IPS-20b (cell line): ENCODE data around the gene ZNF777.

Source experiments
- H3K27ac ChIP-seq: one replicate; pipeline ENCODE4 v1.5.1; 2013; ENCODE audit warnings: low read length
- H3K27me3 ChIP-seq: 2 replicates; pipeline ENCODE4 v1.6.1; 2013; ENCODE audit warnings: mild to moderate bottlenecking, low read length, inconsistent platforms; ENCODE audit not compliant: insufficient read depth
- H3K36me3 ChIP-seq: 2 replicates; pipeline ENCODE4 v1.6.1; 2013; ENCODE audit warnings: low read depth, mild to moderate bottlenecking, inconsistent platforms, low read length, moderate library complexity; ENCODE audit not compliant: insufficient read depth
- H3K4me1 ChIP-seq: 2 replicates; pipeline ENCODE4 v1.6.1; 2013; ENCODE audit warnings: mild to moderate bottlenecking, control low read depth, inconsistent platforms, low read length, moderate library complexity; ENCODE audit not compliant: insufficient read depth
- H3K4me3 ChIP-seq: 2 replicates; pipeline ENCODE4 v1.5.1; 2013; ENCODE audit warnings: mild to moderate bottlenecking, low read length, inconsistent platforms
- H3K9ac ChIP-seq: 2 replicates; pipeline ENCODE4 v1.6.1; 2013; ENCODE audit warnings: low read depth, mild to moderate bottlenecking, inconsistent platforms, low read length, moderate library complexity
- H3K9me3 ChIP-seq: 2 replicates; pipeline ENCODE4 v1.6.1; 2013; ENCODE audit warnings: mild to moderate bottlenecking, low read depth, low read length, inconsistent platforms; ENCODE audit not compliant: insufficient read depth

ZNF777 gene

DNA sequence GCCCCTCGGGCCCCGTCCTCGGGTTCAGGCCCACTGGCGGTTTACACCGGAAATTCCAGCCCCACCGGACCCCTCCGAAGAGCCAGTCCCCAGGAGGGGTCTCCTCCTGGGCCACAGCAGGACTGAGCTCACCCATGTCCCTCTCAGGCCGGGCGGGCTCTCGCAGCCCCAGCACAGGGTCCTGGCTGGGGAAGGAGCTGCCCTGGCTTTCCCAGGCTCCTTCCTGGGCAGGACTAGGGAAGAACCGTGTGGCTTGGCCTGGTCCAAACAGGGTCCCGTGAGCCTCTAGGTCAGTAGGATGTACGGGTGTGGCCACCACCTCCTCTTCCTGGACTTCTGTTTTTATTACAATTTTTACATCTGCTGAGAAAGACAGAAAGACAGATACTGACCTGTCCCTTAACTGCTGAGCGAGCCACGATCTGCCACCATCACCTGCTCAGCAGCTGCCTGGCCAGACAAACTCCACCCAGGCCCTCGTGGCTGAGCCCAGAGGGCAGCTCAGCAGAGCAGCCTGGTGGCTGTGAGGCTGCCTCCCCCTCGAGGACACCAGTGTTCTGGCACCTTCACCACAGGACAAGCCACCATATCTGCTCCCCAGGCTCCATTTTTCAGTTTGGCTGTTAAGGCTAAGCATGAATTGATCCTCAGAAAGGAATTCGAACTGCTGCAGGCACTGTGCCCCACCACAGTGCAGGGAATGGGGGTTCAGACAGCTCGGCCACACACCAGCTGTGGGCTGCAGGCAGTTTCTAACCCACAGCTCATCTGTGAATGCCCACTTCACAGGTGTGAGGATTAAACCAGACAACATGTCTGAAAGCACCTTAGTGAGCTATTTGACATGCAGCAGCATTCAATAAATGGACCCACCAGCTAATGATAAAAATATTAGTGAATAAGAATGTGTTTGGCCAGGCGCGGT is 14.5 kb upstream of the ZNF777 start:
- Histone ChIP-seq H3K9me3 (peaks cover 9% of the 10 kb centered on the region), H3K27ac (no peak overlapping the region), H3K4me1 (peaks cover 3% of the 10 kb centered on the region; the same call in 1 of the 2 replicates), H3K9ac (no peak overlapping the region), H3K4me3 (no peak overlapping the region), H3K36me3 (peaks cover 31% of the 10 kb centered on the region), H3K27me3 (no peaks in the 10 kb centered on the region)

DNA sequence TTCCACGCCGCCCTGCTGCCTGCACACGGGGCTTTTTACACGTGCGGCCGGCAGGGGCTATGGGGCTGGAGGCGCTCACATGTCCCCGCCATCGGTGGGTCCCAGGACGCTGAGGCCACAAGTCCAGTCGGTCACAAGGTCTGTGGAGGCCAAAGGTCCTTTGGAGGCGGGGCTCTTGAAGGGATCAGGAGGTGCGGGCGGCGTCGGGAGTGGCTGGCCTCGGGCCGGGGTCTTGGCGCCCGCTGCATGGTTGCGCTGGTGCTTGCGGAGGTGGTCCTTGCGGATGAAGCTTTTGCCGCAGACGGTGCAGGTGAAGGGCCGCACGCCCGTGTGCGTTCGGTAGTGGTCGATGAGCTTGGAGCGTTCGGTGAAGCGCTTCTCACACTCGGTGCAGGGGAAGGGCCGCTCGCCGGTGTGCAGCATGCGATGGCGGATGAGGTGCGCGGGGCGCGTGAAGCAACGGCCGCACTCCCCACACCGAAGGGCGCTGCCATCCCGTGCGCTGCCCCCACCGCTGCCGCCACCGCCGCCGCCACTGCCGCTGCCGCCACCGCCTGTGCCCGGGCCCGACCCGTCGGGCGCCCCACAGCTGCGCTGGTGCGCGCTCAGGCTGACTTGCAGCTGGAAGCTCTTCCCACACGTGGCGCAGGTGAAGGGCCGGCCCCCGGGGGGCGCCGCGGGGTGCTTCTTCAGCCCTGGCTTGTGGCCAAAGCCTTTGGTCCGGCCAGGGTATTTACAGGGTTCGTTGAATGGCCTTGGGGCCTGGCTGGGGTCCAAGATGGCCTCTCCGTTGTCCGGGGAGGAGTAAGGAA is 13.7 kb upstream of the ZNF777 start:
- H3K9ac ChIP-seq = no peak overlapping the region
- peaks cover 9% of the 10 kb centered on the region for H3K9me3 ChIP-seq
- H3K4me1 ChIP-seq = peaks cover 3% of the 10 kb centered on the region; the same call in 1 of the 2 replicates
- H3K36me3 ChIP-seq = peaks cover 29% of the 10 kb centered on the region
- H3K27me3 ChIP-seq = no peaks in the 10 kb centered on the region
- no peak overlapping the region for H3K27ac ChIP-seq
- no peak overlapping the region for H3K4me3 ChIP-seq

DNA sequence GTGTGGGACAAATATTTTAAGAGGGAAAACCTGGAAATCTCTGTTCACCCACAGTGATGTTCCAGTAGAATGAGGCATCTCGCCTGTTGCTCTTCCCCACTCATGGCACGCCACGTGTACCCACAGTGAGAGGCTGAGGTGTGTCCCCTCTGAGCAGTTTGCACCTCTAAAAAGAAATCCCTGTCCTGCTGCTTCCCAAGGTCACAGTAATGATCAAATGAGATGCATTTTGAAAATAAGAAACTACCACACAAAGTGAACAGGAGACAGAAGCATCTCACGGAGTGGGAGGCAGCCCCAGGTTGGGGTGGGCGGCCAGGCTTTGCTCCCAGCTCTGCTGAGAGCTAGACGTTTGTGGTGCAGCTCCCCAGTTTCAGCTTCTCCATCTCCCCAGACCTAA is 12.4 kb upstream of the ZNF777 start:
- Histone ChIP-seq H3K4me1 (peaks cover 2% of the 10 kb centered on the region; the same call in 1 of the 2 replicates), H3K27me3 (no peaks in the 10 kb centered on the region), H3K4me3 (no peak overlapping the region), H3K9ac (no peak overlapping the region), H3K36me3 (peaks cover 26% of the 10 kb centered on the region), H3K9me3 (no peaks in the 10 kb centered on the region), H3K27ac (no peak overlapping the region)

DNA sequence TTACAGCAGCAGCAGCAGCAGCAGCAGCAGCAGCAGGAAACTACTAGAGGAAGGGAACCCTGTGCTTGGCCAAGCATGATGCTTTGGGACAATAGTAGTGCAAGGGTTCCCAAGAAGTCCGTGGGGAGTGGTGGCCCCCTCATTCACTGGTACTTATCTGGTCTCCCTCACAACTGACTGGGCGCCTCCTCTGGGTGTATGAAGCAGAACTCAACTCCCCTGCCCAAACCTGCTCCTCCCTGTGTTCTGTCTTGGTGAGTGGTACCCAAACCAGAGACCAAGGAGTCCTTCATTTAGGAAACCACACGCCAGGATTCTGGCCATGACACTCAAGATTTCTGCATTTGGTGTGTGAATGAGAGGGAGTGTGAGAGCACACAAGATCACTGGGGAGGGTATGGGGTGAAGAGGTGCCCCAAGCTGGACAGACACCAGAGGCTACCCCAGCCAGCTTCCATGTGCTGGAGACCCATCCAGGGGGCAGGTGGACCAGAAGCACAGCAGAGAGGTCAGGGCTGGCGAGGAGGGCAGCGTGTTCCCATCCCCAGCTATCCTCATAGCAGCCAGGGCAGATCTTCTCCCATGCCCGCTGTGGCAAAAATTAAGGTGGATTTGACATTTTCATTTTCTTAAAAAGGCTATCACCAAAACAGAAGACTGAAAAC is 10.6 kb upstream of the ZNF777 start:
- Histone ChIP-seq H3K9me3 (peaks cover 9% of the 10 kb centered on the region), H3K27me3 (no peaks in the 10 kb centered on the region), H3K36me3 (peaks cover 20% of the 10 kb centered on the region), H3K9ac (no peak overlapping the region), H3K4me3 (no peak overlapping the region), H3K4me1 (no peaks in the 10 kb centered on the region), H3K27ac (no peak overlapping the region)

DNA sequence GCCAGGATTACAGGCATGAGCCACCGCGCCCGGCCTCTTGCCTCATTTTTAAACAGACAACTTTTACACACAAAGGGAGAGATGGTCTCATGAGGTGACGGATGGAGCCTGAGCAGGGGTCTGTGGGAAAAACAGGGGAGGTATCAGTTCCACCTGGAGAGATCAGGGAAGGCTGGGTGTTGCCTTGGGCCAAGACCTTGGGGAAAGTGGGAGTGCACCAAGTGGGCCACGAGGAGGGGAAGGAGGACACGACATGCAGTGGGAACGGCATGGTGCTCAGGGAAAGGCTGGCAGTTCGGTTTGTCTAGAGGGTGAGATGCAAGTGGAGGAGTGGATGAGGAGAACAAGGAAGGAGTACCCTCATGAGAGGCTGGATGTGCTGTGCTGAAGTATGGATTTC is 8.9 kb upstream of the ZNF777 start:
- no peak overlapping the region for H3K4me3 ChIP-seq
- no peak overlapping the region for H3K27ac ChIP-seq
- no peaks in the 10 kb centered on the region for H3K27me3 ChIP-seq
- H3K9ac ChIP-seq = no peak overlapping the region
- H3K4me1 ChIP-seq = no peaks in the 10 kb centered on the region
- peaks cover 18% of the 10 kb centered on the region; the same call in 1 of the 2 replicates for H3K36me3 ChIP-seq
- peaks cover 12% of the 10 kb centered on the region for H3K9me3 ChIP-seq

DNA sequence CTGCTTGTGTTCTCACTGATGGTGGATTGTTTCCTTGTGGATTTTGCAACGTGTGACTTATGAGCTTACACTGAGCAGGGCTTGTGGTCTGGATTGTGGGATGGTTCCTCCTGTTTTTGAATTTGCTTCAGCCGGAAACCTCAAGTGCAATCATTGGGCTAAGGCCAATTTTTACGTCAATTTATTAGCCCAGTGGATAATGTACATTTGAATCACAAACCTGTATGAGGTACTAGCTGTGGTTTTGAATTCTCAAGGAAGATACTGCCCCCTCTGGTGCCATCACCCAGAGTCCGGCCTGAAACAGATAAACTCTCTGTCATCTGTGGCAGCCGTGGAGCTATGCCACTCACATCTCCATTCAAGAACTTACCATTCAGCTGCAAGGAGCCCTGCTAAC is 7.3 kb upstream of the ZNF777 start:
- no peak overlapping the region for H3K4me3 ChIP-seq
- no peak overlapping the region for H3K27ac ChIP-seq
- 0 out of 2 replicates have a peak, but pooled peaks cover 7% of the 10 kb centered on the region for H3K36me3 ChIP-seq
- no peaks in the 10 kb centered on the region for H3K4me1 ChIP-seq
- no peak overlapping the region for H3K9ac ChIP-seq
- peaks cover 8% of the 10 kb centered on the region for H3K27me3 ChIP-seq
- H3K9me3 ChIP-seq = peaks cover 12% of the 10 kb centered on the region

DNA sequence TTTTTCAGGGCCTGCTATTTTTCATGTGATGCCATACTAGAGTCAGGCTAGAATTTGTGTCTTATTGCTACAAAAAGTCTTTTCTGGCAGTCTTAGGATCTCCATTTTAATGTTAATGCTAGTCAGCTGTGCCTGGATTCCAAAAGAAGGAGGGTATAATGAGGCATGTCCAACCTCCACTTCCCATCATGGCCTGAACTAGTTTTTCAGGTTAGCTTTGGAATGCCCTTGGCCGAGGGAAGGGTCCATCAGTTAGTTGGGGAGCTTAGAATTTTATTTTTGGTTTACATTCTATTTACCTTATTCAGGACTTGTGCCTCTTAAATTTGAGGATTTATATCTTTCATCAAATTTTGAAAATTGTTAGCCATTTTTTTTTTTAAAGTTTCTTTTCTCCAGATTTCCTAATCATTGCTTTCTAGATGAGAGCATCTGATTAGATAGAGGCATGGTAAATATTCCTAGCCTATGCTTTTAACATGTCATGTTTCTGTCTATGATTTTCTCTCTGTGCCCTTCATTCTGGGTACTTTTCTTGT is 6.5 kb upstream of the ZNF777 start:
- H3K27ac ChIP-seq = no peak overlapping the region
- H3K4me3 ChIP-seq = no peak overlapping the region
- no peaks in the 10 kb centered on the region for H3K4me1 ChIP-seq
- no peak overlapping the region for H3K9ac ChIP-seq
- no peaks in the 10 kb centered on the region for H3K36me3 ChIP-seq
- H3K9me3 ChIP-seq = peaks cover 12% of the 10 kb centered on the region
- peaks cover 9% of the 10 kb centered on the region for H3K27me3 ChIP-seq

DNA sequence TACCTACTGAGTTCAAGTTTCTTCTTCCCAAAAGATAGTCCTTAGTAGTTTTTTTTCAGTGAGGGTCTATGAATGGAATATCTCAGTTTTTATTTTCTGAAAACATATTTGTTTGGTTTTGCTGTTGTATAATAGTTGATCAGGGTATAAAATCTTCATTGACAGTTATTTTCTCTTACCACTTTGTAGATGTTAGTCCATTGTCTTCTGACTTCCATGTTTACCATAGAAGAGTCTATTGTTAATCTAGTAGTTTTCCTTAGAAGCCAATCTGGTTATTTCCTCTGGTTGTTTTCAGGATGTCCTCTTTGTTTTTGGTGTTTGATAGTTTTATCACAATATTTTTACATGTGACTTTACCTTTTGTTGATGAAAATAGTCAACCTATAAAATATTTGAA is 5.5 kb upstream of the ZNF777 start:
- H3K36me3 ChIP-seq = no peaks in the 10 kb centered on the region
- no peak overlapping the region for H3K4me3 ChIP-seq
- no peak overlapping the region for H3K27ac ChIP-seq
- H3K9me3 ChIP-seq = peaks cover 12% of the 10 kb centered on the region
- no peaks in the 10 kb centered on the region for H3K4me1 ChIP-seq
- H3K9ac ChIP-seq = no peak overlapping the region
- peaks cover 19% of the 10 kb centered on the region for H3K27me3 ChIP-seq

DNA sequence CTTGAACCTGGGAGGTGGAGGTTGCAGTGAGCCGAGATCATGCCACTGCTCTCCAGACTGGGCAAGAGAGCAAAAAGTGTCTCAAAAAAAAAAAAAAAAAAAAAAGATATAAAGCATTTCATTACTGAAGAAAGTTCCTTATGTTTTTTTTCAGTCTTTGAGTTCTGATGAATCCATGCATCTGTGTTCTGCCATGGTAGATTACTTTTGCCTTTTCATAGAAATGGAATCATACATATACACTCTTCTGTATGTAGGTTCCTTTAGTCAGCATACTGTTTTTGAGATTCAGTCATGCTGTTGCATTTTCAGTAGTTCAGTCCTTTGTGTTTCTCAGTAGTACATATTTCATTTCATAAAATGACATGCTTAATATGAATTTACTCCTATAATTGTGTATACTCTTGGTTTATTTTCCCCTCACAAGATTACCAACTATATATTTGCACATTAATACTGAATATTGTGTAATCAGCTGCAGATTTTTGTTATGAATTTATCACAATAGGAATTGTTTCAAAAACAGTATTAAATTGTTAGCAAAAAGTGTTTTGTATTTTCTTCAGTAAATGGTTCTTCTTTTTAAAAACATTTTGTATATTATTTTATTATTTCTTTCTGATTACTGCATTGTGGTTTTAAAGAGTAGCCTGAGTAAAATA is 2.8 kb upstream of the ZNF777 start:
- no peak overlapping the region for H3K9ac ChIP-seq
- H3K36me3 ChIP-seq = no peaks in the 10 kb centered on the region
- peaks cover 39% of the 10 kb centered on the region for H3K27me3 ChIP-seq
- H3K4me3 ChIP-seq = no peak overlapping the region
- no peak overlapping the region for H3K27ac ChIP-seq
- H3K9me3 ChIP-seq = peaks cover 12% of the 10 kb centered on the region
- H3K4me1 ChIP-seq = no peaks in the 10 kb centered on the region; the same call in 1 of the 2 replicates

DNA sequence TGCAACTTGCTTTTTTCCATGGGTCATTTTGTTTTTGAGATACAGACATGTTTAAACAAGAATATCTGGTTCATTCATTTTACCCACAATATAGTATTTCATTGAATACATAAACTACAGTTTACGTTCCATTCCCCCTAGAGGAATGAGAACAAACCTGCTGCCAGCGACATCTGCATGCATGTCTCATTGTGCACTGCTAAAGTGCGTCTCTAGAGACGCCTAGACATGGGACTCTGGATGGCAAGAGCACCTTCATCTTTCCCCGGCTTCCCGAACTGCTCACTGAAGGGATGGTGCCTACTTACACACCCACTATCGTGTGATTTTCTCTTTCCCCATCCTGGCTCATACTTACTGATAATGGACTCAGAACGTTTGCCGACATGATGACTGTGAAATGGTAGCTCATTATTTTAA is 1.2 kb upstream of the ZNF777 start:
- Histone ChIP-seq H3K4me1 (no peaks in the 10 kb centered on the region; the same call in 1 of the 2 replicates), H3K9ac (no peak overlapping the region), H3K27me3 (peaks cover 50% of the 10 kb centered on the region), H3K27ac (no peak overlapping the region), H3K9me3 (peaks cover 10% of the 10 kb centered on the region), H3K36me3 (no peaks in the 10 kb centered on the region), H3K4me3 (no peak overlapping the region)
